SK-N-SH treated with all-trans-retinoic acid at 6 μM for 48 hours (cell line): ENCODE measurements around the gene NKD1.

Source experiments
- CSRNP3 ChIP-seq: fragments of 250-450 bp; sonication (Bioruptor Pico); IDR thresholded peaks from 2 replicates; pipeline ENCODE4 v1.5.1; 2021; ENCODE audit warnings: mild to moderate bottlenecking, moderate library complexity
- GLIS3 ChIP-seq: fragments of 250-450 bp; sonication (Bioruptor Pico); IDR thresholded peaks from 2 replicates; pipeline ENCODE4 v1.5.0; 2020; ENCODE audit warnings: mild to moderate bottlenecking, moderate library complexity
- OSR1 ChIP-seq: fragments of 250-450 bp; sonication (Bioruptor Pico); IDR thresholded peaks from 2 replicates; pipeline ENCODE4 v1.8.0; 2022; ENCODE audit warnings: moderate library complexity, mild to moderate bottlenecking, inconsistent platforms
- PATZ1 ChIP-seq: fragments of 250-450 bp; sonication (Bioruptor Pico); IDR thresholded peaks from 2 replicates; pipeline ENCODE4 v1.8.0; 2020; ENCODE audit warnings: mild to moderate bottlenecking, moderate library complexity, borderline replicate concordance
- RARB ChIP-seq: fragments of 250-450 bp; sonication (Bioruptor Pico); IDR thresholded peaks from 2 replicates; pipeline ENCODE4 v1.8.0; 2021; ENCODE audit warnings: mild to moderate bottlenecking, moderate library complexity

DNA sequence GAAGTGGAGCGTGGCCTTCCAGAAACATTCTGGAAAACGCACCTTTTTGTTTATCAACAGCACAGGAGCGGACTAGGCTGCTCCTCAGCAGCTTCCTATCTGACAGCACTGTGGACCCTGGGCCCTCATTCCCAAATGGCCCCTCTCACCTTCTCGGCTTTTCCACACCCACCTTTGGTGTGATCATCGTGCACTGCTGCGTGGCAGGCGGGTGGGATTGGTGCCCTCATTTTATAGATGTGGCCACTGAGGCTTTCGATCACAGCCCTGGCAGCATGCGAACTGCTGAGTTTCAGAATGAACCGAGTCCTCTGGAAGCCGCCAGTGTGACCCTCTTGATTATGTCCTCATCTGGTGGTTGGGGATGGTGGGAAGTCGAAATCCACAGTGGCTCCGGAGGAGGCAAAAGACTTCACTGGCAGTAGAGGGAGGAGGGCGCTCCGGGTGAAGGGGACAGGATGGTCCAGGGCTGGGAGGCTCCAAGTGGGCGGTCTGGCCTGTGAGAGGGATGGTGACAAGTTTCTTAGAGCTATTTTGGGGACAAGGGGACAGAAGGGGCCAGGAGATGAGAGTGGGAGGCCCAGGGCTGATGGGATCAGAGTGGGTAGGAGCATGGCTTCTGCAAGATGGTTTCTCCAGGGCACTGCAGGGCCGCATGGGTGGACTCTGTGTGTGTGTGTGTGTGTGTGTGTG lies 49.5 kb downstream of the NKD1 start:
- TF ChIP-seq CSRNP3 (no peak), OSR1 (CRISPR knock-in tag) (no peak), PATZ1 (no peak), GLIS3 (CRISPR knock-in tag) (no peak), RARB (CRISPR knock-in tag) (no peak)
